NCI-H1417 treated with DMSO at 0.1 percent for 48 hours (cell line): ENCODE results near the gene RGS12.

Experiments
- DNase-seq: peaks from one replicate; lab custom pipeline; 2025; lab: John Stamatoyannopoulos, UW

RGS12 gene

GRCh38 chr4:3310301-3311094 lies 17.7 kb downstream of the RGS12 start:
- no peak for DNase-seq

GRCh38 chr4:3311095-3311372 lies 18.2 kb downstream of the RGS12 start:
- no peak for DNase-seq

GRCh38 chr4:3311489-3312171 lies 18.8 kb downstream of the RGS12 start:
- no peak for DNase-seq

GRCh38 chr4:3312362-3312761 lies 19.5 kb downstream of the RGS12 start:
- DNase-seq, result no peak

GRCh38 chr4:3313139-3313538 lies 20.3 kb downstream of the RGS12 start:
- DNase-seq, result no peak

- no peak for DNase-seq
Observed at GRCh38 chr4:3313556-3314228, 20.9 kb downstream of the RGS12 start.

GRCh38 chr4:3314706-3315260 lies 22.0 kb downstream of the RGS12 start:
- DNase-seq, result no peak

- no peak for DNase-seq
Observed at GRCh38 chr4:3315566-3315965, 22.7 kb downstream of the RGS12 start.

GRCh38 chr4:3316146-3316545 lies 23.3 kb downstream of the RGS12 start:
- DNase-seq, result no peak

- DNase-seq, result no peak
Observed at GRCh38 chr4:3317011-3317655, 24.3 kb downstream of the RGS12 start.

GRCh38 chr4:3317656-3318211 lies 24.9 kb downstream of the RGS12 start:
- no peak for DNase-seq

- DNase-seq, result no peak
Observed at GRCh38 chr4:3318561-3319021, 25.8 kb downstream of the RGS12 start.

- DNase-seq, result no peak
Observed at GRCh38 chr4:3320361-3321023, 27.7 kb downstream of the RGS12 start.

- no peak for DNase-seq
Observed at GRCh38 chr4:3321295-3321889, 28.6 kb downstream of the RGS12 start.

- no peak for DNase-seq
Observed at GRCh38 chr4:3322059-3322550, 29.3 kb downstream of the RGS12 start.

GRCh38 chr4:3323071-3323481 lies 30.3 kb downstream of the RGS12 start:
- no peak for DNase-seq

GRCh38 chr4:3324093-3324815 lies 31.4 kb downstream of the RGS12 start:
- DNase-seq, result no peak

- no peak for DNase-seq
Observed at GRCh38 chr4:3328814-3329663, 36.2 kb downstream of the RGS12 start.

GRCh38 chr4:3329887-3330286 lies 37.1 kb downstream of the RGS12 start:
- DNase-seq, result no peak
